WTC11 (cell line): Measurements from ENCODE around the gene BAIAP3. TPM values are rescaled to one million over a fixed set of nuclear protein-coding genes. Genes with fewer than 3 reads are reported as not detected.

ENCODE experiments used
- ATAC-seq: fragments of 200-7000 bp; cut with Tn5 transposase; 2 replicates; pipeline ENCODE4 v1.10.0; 2021; ENCODE audit warnings: mild to moderate bottlenecking, moderate library complexity
- CTCF ChIA-PET: fragments of 300-600 bp; sonication (Branson Sonifier 250); formaldehyde crosslinking; loops from one replicate; lab custom pipeline; 2021; ENCODE audit warnings: antibody characterized with exemption; lab: Charles Lee
- POLR2A ChIA-PET: fragments of 350-600 bp; sonication (Branson Sonifier 250); formaldehyde crosslinking; loops from one replicate; lab custom pipeline; 2021; ENCODE audit warnings: antibody characterized with exemption; lab: Charles Lee
- DNase-seq: peaks from one replicate; pipeline ENCODE4 v3.0.0; 2021; ENCODE audit warnings: low spot score
- H3K27ac Mint-ChIP-seq: 2 replicates; pipeline ENCODE4 v1.8.0; 2021; ENCODE audit warnings: mixed read lengths
- H3K27me3 Mint-ChIP-seq: 2 replicates; pipeline ENCODE4 v1.8.0; 2021; ENCODE audit warnings: low read depth, mild to moderate bottlenecking, moderate library complexity, mixed read lengths
- H3K36me3 Mint-ChIP-seq: 2 replicates; pipeline ENCODE4 v1.8.0; 2021; ENCODE audit warnings: mixed read lengths
- H3K4me1 Mint-ChIP-seq: 2 replicates; pipeline ENCODE4 v1.8.0; 2022; ENCODE audit warnings: mixed read lengths
- H3K4me3 Mint-ChIP-seq: 2 replicates; pipeline ENCODE4 v1.8.0; 2021; ENCODE audit warnings: mild to moderate bottlenecking, moderate library complexity, mixed read lengths
- H3K9me3 Mint-ChIP-seq: 2 replicates; pipeline ENCODE4 v1.8.0; 2021; ENCODE audit warnings: mixed read lengths
- ATF2 ChIP-seq: sonication (generic); formaldehyde crosslinking; IDR thresholded peaks from 2 replicates; pipeline ENCODE4 v1.8.1; 2022; ENCODE audit warnings: low read depth, missing genetic modification reagents, borderline replicate concordance
- ATF3 ChIP-seq: sonication (generic); formaldehyde crosslinking; conservative IDR thresholded peaks from 2 replicates; pipeline ENCODE4 v1.8.1; 2022; ENCODE audit warnings: mild to moderate bottlenecking, missing genetic modification reagents
- HMGA2 ChIP-seq: fragments of 250-450 bp; sonication (Bioruptor Pico); IDR thresholded peaks from 2 replicates; pipeline ENCODE4 v1.4.0; 2021; ENCODE audit warnings: mild to moderate bottlenecking, moderate library complexity
- MAX ChIP-seq: sonication (generic); formaldehyde crosslinking; IDR thresholded peaks from 2 replicates; pipeline ENCODE4 v1.8.0; 2022; ENCODE audit warnings: mild to moderate bottlenecking, missing genetic modification reagents
- SMAD4 ChIP-seq: sonication (generic); formaldehyde crosslinking; IDR thresholded peaks from 2 replicates; pipeline ENCODE4 v1.8.0; 2022; ENCODE audit warnings: mild to moderate bottlenecking, missing genetic modification reagents
- ZNF121 ChIP-seq: sonication (generic); formaldehyde crosslinking; IDR thresholded peaks from 2 replicates; pipeline ENCODE4 v1.8.0; 2023; ENCODE audit warnings: missing genetic modification reagents
- ZNF263 ChIP-seq: sonication (generic); formaldehyde crosslinking; IDR thresholded peaks from 2 replicates; pipeline ENCODE4 v1.8.1; 2022; ENCODE audit warnings: low read depth, mild to moderate bottlenecking, moderate library complexity, missing genetic modification reagents
- total RNA-seq: library from RNA; stranded (reverse); gene quantifications from 3 replicates; pipeline ENCODE4 v1.2.3, GENCODE V29; 2021
- TF ChIP-seq, protein P1 (sequence below): fragments of 250-450 bp; sonication (Bioruptor Pico); IDR thresholded peaks from 2 replicates; pipeline ENCODE4 v1.8.0; 2021; ENCODE audit warnings: mild to moderate bottlenecking
- TF ChIP-seq, protein P2 (sequence below): sonication (generic); formaldehyde crosslinking; IDR thresholded peaks from 2 replicates; pipeline ENCODE4 v1.8.0; 2022; ENCODE audit warnings: mild to moderate bottlenecking, missing genetic modification reagents
- TF ChIP-seq, protein P3 (sequence below): sonication (generic); formaldehyde crosslinking; IDR thresholded peaks from 2 replicates; pipeline ENCODE4 v1.8.1; 2023; ENCODE audit warnings: mild to moderate bottlenecking, missing genetic modification reagents, moderate library complexity

The BAIAP3 gene
- total RNA-seq, 1 experiment from 2014 or later, result 18.8 TPM

DNA sequence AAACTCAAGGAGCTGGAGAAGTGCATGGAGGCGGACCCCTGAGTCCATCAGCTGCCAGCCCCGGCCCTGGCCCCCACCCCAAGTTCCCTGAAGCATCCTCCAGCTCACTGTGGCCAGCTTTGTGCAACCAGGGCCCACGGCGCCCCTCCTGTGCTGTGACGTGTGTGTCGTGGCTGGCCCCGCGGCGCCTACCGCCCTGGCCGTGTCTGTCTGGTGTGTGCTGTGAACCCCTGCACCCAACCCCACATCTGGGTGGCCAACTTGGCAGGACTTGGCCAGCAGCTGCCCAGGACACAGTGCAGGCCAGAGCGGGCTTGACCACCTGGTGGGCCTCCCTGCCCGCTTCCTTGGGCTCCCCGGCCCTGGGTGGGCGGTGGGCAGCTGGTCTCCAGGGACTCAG, 15.0 kb downstream of the BAIAP3 start:
- DNase-seq, result no peak
- ChIA-PET POLR2A (no interaction called here), CTCF (interaction anchor here (1.1 kb wide), 1 partner anchor 11 kb away, joined by 3 read pairs; no protein-coding TSS in a partner anchor)
- no peak for ATAC-seq
- TF ChIP-seq ATF3 (CRISPR knock-in tag) (no peak), ZNF263 (CRISPR knock-in tag) (no peak)
- TF ChIP-seq, protein P1, sequence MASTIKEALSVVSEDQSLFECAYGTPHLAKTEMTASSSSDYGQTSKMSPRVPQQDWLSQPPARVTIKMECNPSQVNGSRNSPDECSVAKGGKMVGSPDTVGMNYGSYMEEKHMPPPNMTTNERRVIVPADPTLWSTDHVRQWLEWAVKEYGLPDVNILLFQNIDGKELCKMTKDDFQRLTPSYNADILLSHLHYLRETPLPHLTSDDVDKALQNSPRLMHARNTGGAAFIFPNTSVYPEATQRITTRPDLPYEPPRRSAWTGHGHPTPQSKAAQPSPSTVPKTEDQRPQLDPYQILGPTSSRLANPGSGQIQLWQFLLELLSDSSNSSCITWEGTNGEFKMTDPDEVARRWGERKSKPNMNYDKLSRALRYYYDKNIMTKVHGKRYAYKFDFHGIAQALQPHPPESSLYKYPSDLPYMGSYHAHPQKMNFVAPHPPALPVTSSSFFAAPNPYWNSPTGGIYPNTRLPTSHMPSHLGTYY (CRISPR knock-in tag), result no peak
- TF ChIP-seq, protein P2, sequence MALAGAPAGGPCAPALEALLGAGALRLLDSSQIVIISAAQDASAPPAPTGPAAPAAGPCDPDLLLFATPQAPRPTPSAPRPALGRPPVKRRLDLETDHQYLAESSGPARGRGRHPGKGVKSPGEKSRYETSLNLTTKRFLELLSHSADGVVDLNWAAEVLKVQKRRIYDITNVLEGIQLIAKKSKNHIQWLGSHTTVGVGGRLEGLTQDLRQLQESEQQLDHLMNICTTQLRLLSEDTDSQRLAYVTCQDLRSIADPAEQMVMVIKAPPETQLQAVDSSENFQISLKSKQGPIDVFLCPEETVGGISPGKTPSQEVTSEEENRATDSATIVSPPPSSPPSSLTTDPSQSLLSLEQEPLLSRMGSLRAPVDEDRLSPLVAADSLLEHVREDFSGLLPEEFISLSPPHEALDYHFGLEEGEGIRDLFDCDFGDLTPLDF (CRISPR knock-in tag), result no peak
- H3K27me3 Mint-ChIP-seq, result no peaks in the 10 kb centered on the region
- H3K9me3 Mint-ChIP-seq, result no peaks in the 10 kb centered on the region
- H3K4me3 Mint-ChIP-seq, result no peak overlapping the region
- H3K27ac Mint-ChIP-seq, result no peak overlapping the region
- H3K36me3 Mint-ChIP-seq, result no peaks in the 10 kb centered on the region; the same call in 1 of the 2 replicates
- peaks cover 9% of the 10 kb centered on the region for H3K4me1 Mint-ChIP-seq

- DNase-seq (no peak), ATAC-seq (no peak)
- Mint-ChIP-seq H3K9me3 (no peaks in the 10 kb centered on the region), H3K4me1 (peaks cover 9% of the 10 kb centered on the region), H3K27ac (no peak overlapping the region), H3K27me3 (no peaks in the 10 kb centered on the region), H3K36me3 (no peaks in the 10 kb centered on the region; the same call in 1 of the 2 replicates), H3K4me3 (no peak overlapping the region)
- no peak for TF ChIP-seq ZNF121 (CRISPR knock-in tag)
- no peak for TF ChIP-seq SMAD4 (CRISPR knock-in tag)
- ChIA-PET CTCF (interaction anchor here (1.1 kb wide), 1 partner anchor 11 kb away, joined by 3 read pairs; no protein-coding TSS in a partner anchor), POLR2A (no interaction called here)
Observed at GRCh38 chr16:1348926-1349325, 15.5 kb downstream of the BAIAP3 start.

DNA sequence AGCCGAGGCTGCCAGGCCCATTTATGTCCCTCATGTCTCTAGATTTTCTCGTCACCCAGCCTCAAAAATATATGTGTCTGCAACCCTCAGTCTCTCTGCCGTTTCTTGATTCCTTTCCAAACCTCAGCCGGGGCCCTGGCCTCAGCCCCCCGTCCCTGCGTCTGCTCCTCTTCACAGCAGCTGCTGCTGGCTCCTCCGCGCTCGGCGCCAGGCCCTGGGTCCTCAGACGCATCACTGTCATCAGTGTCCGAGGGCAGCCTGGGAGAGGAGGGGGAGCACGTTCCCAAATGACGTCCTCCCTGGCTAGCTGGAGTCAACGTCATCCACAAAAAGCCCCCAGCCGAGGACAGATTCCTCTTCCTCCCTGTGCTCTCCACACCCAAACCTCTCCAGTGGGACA, 15.9 kb downstream of the BAIAP3 start:
- H3K4me1 Mint-ChIP-seq, result peaks cover 9% of the 10 kb centered on the region
- H3K27me3 Mint-ChIP-seq, result no peaks in the 10 kb centered on the region
- no peaks in the 10 kb centered on the region for H3K9me3 Mint-ChIP-seq
- DNase-seq (no peak), ATAC-seq (no peak)
- no peak overlapping the region for H3K27ac Mint-ChIP-seq
- CTCF ChIA-PET, result interaction anchor here (1.1 to 1.6 kb wide), 2 partner anchors 8 to 12 kb away, joined by 3 read pairs; no protein-coding TSS in a partner anchor
- TF ChIP-seq ATF2 (CRISPR knock-in tag), result no peak
- POLR2A ChIA-PET, result no interaction called here
- H3K4me3 Mint-ChIP-seq, result no peak overlapping the region
- no peaks in the 10 kb centered on the region; the same call in 1 of the 2 replicates for H3K36me3 Mint-ChIP-seq

GRCh38 chr16:1349951-1350350, 16.5 kb downstream of the BAIAP3 start:
- DNase-seq, result no peak
- Mint-ChIP-seq H3K9me3 (no peaks in the 10 kb centered on the region), H3K36me3 (no peaks in the 10 kb centered on the region; the same call in 1 of the 2 replicates), H3K27me3 (no peaks in the 10 kb centered on the region), H3K27ac (no peak overlapping the region), H3K4me3 (peak overlapping the region; percentile 76), H3K4me1 (peaks cover 9% of the 10 kb centered on the region)
- CTCF ChIA-PET, result interaction anchor here (0.5 to 1.6 kb wide), 2 partner anchors 8 to 21 kb away, joined by 3 to 7 read pairs; no protein-coding TSS in a partner anchor
- TF ChIP-seq, protein P3, sequence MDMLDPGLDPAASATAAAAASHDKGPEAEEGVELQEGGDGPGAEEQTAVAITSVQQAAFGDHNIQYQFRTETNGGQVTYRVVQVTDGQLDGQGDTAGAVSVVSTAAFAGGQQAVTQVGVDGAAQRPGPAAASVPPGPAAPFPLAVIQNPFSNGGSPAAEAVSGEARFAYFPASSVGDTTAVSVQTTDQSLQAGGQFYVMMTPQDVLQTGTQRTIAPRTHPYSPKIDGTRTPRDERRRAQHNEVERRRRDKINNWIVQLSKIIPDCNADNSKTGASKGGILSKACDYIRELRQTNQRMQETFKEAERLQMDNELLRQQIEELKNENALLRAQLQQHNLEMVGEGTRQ, result no peak
- TF ChIP-seq HMGA2 (CRISPR knock-in tag) (no peak), MAX (CRISPR knock-in tag) (no peak)
- POLR2A ChIA-PET, result no interaction called here
- ATAC-seq, result no peak
